A549 (cell line): ENCODE data around the gene ZNF211. TPM values are rescaled to one million over a fixed set of nuclear protein-coding genes. Genes with fewer than 3 reads are reported as not detected.

Experiments used
- ATAC-seq, 2 experiments: fragments of 200-7000 bp in 1 of 2; fragments of >200 bp in 1 of 2; cut with Nextera tagmentation in 1 of 2; cut with Tn5 transposase in 1 of 2; 3 replicates each; pipeline versions ENCODE4 v1.8.0 to v1.9.1; 2018 to 2020; ENCODE audit warnings: mild to moderate bottlenecking in 1 of 2, moderate library complexity in 1 of 2
- CTCF ChIA-PET: fragments of 300-600 bp; sonication (Branson Sonifier 250); formaldehyde crosslinking; extraction: SDS; loops from one replicate; lab custom pipeline; 2021; ENCODE audit warnings: antibody characterized with exemption, inconsistent platforms; lab: Yijun Ruan, JAX
- POLR2A ChIA-PET: fragments of 350-600 bp; formaldehyde crosslinking; extraction: SDS; loops from one replicate; lab custom pipeline; 2021; ENCODE audit warnings: antibody characterized with exemption, inconsistent platforms; lab: Yijun Ruan, JAX
- DNase-seq, 2 experiments: peaks; one replicate each; pipeline versions ENCODE4 v3.0.0 to v3.0.0-alpha.2; 2011 to 2016; ENCODE audit warnings: low read depth in 1 of 2, low spot score in 1 of 2
- FAIRE-seq: peaks from 2 replicates; lab custom pipeline; 2011; peaks lifted over from hg19 to GRCh38; lab: Jason Lieb, UNC
- H3K27ac ChIP-seq, 2 experiments: fragments of >200 bp; sonication (Bioruptor Twin); formaldehyde crosslinking; 3 replicates each; pipeline ENCODE4 v1.5.1; 2016 to 2017
- H3K4me1 ChIP-seq: fragments of >200 bp; sonication (Bioruptor Twin); formaldehyde crosslinking; 3 replicates; pipeline ENCODE4 v1.6.1; 2016
- H3K4me2 ChIP-seq: fragments of >200 bp; sonication (Bioruptor Twin); formaldehyde crosslinking; 3 replicates; pipeline ENCODE4 v1.6.1; 2016
- H3K4me3 ChIP-seq: fragments of >200 bp; sonication (Bioruptor Twin); formaldehyde crosslinking; 3 replicates; pipeline ENCODE4 v1.5.1; 2016
- H3K9me3 ChIP-seq: fragments of >200 bp; sonication (Bioruptor Twin); formaldehyde crosslinking; 3 replicates; pipeline ENCODE4 v1.6.1; 2016
- ATOH8 ChIP-seq: fragments of 250-450 bp; sonication (Bioruptor Pico); IDR thresholded peaks from 2 replicates; pipeline ENCODE4 v1.5.0; 2020; ENCODE audit warnings: low read depth, mild to moderate bottlenecking, moderate library complexity
- CHD2 ChIP-seq: fragments of 150-350 bp; IDR thresholded peaks from 2 replicates; pipeline ENCODE4 v1.6.1; 2014; ENCODE audit warnings: low read length; ENCODE audit not compliant: partially characterized antibody
- EHF ChIP-seq: fragments of 250-450 bp; sonication (Bioruptor Pico); IDR thresholded peaks from 2 replicates; pipeline ENCODE4 v1.5.0; 2020; ENCODE audit warnings: mild to moderate bottlenecking
- ESRRA ChIP-seq: fragments of 150-350 bp; IDR thresholded peaks from 2 replicates; pipeline ENCODE4 v1.6.1; 2014; ENCODE audit warnings: mild to moderate bottlenecking, low read length, borderline replicate concordance
- HDAC2 ChIP-seq: fragments of 200-600 bp; sonication (generic); IDR thresholded peaks from 2 replicates; pipeline ENCODE4 v1.6.1; 2016
- HES2 ChIP-seq: fragments of >200 bp; sonication (Bioruptor Twin); formaldehyde crosslinking; IDR thresholded peaks from 2 replicates; pipeline ENCODE4 v1.6.1; 2016
- HOXB13 ChIP-seq: fragments of 250-450 bp; sonication (Bioruptor Pico); IDR thresholded peaks from 2 replicates; pipeline ENCODE4 v1.5.0; 2020; ENCODE audit warnings: low read depth, mild to moderate bottlenecking, moderate library complexity
- HOXB5 ChIP-seq: fragments of 250-450 bp; sonication (Bioruptor Pico); IDR thresholded peaks from 2 replicates; pipeline ENCODE4 v1.5.0; 2020; ENCODE audit warnings: mild to moderate bottlenecking, moderate library complexity
- KDM5A ChIP-seq: fragments of 200-600 bp; sonication (generic); IDR thresholded peaks from 2 replicates; pipeline ENCODE4 v1.6.1; 2016; ENCODE audit warnings: antibody characterized with exemption, mild to moderate bottlenecking
- MAFK ChIP-seq: fragments of 450-650 bp; IDR thresholded peaks from 2 replicates; pipeline ENCODE4 v1.6.1; 2014; ENCODE audit not compliant: partially characterized antibody
- NPAS2 ChIP-seq: fragments of 250-450 bp; sonication (Bioruptor Pico); IDR thresholded peaks from 2 replicates; pipeline ENCODE4 v1.8.0; 2022; ENCODE audit warnings: mild to moderate bottlenecking, moderate library complexity, borderline replicate concordance
- RAD21 ChIP-seq, 2 experiments: fragments of >200 bp in 1 of 2; sonication (Bioruptor Twin) in 1 of 2; formaldehyde crosslinking in 1 of 2; IDR thresholded peaks in 1 of 2; conservative IDR thresholded peaks in 1 of 2; 2 replicates in 1 of 2; 3 replicates in 1 of 2; pipeline ENCODE4 v1.6.1; 2012 to 2018; ENCODE audit warnings: inconsistent platforms in 1 of 2
- RCOR1 ChIP-seq: fragments of 150-350 bp; IDR thresholded peaks from 2 replicates; pipeline ENCODE4 v1.6.1; 2014; ENCODE audit warnings: antibody characterized with exemption, low read length, low read depth
- RNF2 ChIP-seq: fragments of 200-600 bp; sonication (generic); IDR thresholded peaks from 2 replicates; pipeline ENCODE4 v1.6.1; 2016; ENCODE audit warnings: low read depth, mild to moderate bottlenecking, antibody characterized with exemption, moderate library complexity, borderline replicate concordance
- SMC3 ChIP-seq: fragments of >200 bp; sonication (Bioruptor Twin); formaldehyde crosslinking; IDR thresholded peaks from 3 replicates; pipeline ENCODE4 v1.6.1; 2018; ENCODE audit warnings: inconsistent platforms
- SREBF2 ChIP-seq: fragments of 450-650 bp; IDR thresholded peaks from 2 replicates; pipeline ENCODE4 v1.6.1; 2014; ENCODE audit warnings: mild to moderate bottlenecking, moderate library complexity
- ZC3H11A ChIP-seq: fragments of 450-650 bp; IDR thresholded peaks from 2 replicates; pipeline ENCODE4 v1.6.1; 2014; ENCODE audit warnings: antibody characterized with exemption, mild to moderate bottlenecking
- ZFP36 ChIP-seq: fragments of 450-650 bp; IDR thresholded peaks from 2 replicates; pipeline ENCODE4 v1.6.1; 2014; ENCODE audit warnings: borderline replicate concordance; ENCODE audit not compliant: partially characterized antibody
- WGBS: methylation state at CpG from one replicate; pipeline ENCODE4 v1.1.6; 2017; ENCODE audit errors: missing lambda C conversion rate; 5-methylcytosine and 5-hydroxymethylcytosine counted together
- polyA plus RNA-seq, 4 experiments: library from polyadenylated mRNA; depleted of rRNA in 3 of 4; stranded (reverse); fragments of >200 nt; fragmentation: RNase III in 1 of 4; extraction: RNeasy Plus Mini Kit Qiagen cat#74134 plus additional on column Dnase treatment in 1 of 4; gene quantifications; 2 replicates in 3 of 4; 3 replicates in 1 of 4; pipeline ENCODE4 v1.2.3, GENCODE V29; 2011 to 2017
- TF ChIP-seq, protein P1 (sequence below): IDR thresholded peaks from 2 replicates; pipeline ENCODE4 v1.6.1; 2012
- TF ChIP-seq, protein P2 (sequence below): fragments of 450-650 bp; IDR thresholded peaks from 2 replicates; pipeline ENCODE4 v1.6.1; 2014; ENCODE audit warnings: antibody characterized with exemption
- TF ChIP-seq, protein P3 (sequence below): fragments of 200-600 bp; sonication (generic); IDR thresholded peaks from 2 replicates; pipeline ENCODE4 v1.6.1; 2016; ENCODE audit warnings: antibody characterized with exemption, mild to moderate bottlenecking, moderate library complexity
- TF ChIP-seq, protein P4 (sequence below): fragments of 250-450 bp; sonication (Bioruptor Pico); IDR thresholded peaks from 2 replicates; pipeline ENCODE4 v1.5.0; 2021; ENCODE audit warnings: mild to moderate bottlenecking, moderate library complexity, borderline replicate concordance
- TF ChIP-seq, protein P5 (sequence below): IDR thresholded peaks from 2 replicates; pipeline ENCODE4 v1.6.1; 2012
- TF ChIP-seq, protein P6 (sequence below): fragments of >200 bp; sonication (Bioruptor Twin); formaldehyde crosslinking; IDR thresholded peaks from 3 replicates; pipeline ENCODE4 v1.6.1; 2016

ZNF211 gene
- polyA plus RNA-seq, 2 of the 4 experiments (the other 2 are of a cell fraction), result 7.5 to 11.6 TPM

DNA sequence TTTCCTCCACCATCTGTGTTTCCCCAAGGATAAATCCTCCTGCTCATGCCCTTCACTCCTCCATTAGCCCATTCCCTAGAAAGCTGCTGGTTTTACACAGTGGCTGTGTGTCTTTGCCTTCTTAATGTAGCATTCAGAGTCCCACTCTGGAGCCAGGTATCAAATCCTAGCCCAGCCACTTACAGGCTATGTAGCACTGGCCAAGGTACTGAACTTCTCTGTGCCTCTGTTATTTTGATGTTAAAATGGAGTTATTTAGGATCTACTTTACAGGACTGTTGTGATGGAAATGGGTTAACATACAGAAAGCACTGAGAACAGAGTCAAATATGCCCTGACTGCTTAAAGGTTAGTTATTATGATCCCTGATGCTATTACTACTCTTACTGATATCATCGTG is 34.3 kb downstream of the ZNF211 start:
- 24% methylated on average over 1 of the region's 1 CpG for WGBS
- H3K4me3 ChIP-seq, result no peak overlapping the region
- no peaks in the 10 kb centered on the region for H3K4me1 ChIP-seq
- H3K27ac ChIP-seq, result no peak overlapping the region
- DNase-seq (no peak), FAIRE-seq (no peak), ATAC-seq (no peak)
- no peak for TF ChIP-seq MAFK
- no peak for TF ChIP-seq RNF2
- TF ChIP-seq, protein P1, sequence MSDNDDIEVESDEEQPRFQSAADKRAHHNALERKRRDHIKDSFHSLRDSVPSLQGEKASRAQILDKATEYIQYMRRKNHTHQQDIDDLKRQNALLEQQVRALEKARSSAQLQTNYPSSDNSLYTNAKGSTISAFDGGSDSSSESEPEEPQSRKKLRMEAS, result no peak
- TF ChIP-seq, protein P2, sequence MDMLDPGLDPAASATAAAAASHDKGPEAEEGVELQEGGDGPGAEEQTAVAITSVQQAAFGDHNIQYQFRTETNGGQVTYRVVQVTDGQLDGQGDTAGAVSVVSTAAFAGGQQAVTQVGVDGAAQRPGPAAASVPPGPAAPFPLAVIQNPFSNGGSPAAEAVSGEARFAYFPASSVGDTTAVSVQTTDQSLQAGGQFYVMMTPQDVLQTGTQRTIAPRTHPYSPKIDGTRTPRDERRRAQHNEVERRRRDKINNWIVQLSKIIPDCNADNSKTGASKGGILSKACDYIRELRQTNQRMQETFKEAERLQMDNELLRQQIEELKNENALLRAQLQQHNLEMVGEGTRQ, result no peak
- TF ChIP-seq HOXB5 (CRISPR knock-in tag), result no peak
- TF ChIP-seq, protein P3, sequence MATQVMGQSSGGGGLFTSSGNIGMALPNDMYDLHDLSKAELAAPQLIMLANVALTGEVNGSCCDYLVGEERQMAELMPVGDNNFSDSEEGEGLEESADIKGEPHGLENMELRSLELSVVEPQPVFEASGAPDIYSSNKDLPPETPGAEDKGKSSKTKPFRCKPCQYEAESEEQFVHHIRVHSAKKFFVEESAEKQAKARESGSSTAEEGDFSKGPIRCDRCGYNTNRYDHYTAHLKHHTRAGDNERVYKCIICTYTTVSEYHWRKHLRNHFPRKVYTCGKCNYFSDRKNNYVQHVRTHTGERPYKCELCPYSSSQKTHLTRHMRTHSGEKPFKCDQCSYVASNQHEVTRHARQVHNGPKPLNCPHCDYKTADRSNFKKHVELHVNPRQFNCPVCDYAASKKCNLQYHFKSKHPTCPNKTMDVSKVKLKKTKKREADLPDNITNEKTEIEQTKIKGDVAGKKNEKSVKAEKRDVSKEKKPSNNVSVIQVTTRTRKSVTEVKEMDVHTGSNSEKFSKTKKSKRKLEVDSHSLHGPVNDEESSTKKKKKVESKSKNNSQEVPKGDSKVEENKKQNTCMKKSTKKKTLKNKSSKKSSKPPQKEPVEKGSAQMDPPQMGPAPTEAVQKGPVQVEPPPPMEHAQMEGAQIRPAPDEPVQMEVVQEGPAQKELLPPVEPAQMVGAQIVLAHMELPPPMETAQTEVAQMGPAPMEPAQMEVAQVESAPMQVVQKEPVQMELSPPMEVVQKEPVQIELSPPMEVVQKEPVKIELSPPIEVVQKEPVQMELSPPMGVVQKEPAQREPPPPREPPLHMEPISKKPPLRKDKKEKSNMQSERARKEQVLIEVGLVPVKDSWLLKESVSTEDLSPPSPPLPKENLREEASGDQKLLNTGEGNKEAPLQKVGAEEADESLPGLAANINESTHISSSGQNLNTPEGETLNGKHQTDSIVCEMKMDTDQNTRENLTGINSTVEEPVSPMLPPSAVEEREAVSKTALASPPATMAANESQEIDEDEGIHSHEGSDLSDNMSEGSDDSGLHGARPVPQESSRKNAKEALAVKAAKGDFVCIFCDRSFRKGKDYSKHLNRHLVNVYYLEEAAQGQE, result no peak; the same call in 1 of the 2 replicates
- no peak for TF ChIP-seq NPAS2 (CRISPR knock-in tag)
- TF ChIP-seq HES2, result no peak
- TF ChIP-seq SREBF2, result no peak
- TF ChIP-seq ZC3H11A, result no peak
- TF ChIP-seq ESRRA, result no peak
- ChIA-PET POLR2A (no interaction called here), CTCF (no interaction called here)
- no peak overlapping the region for H3K4me2 ChIP-seq
- H3K9me3 ChIP-seq, result peaks cover 72% of the 10 kb centered on the region

DNA sequence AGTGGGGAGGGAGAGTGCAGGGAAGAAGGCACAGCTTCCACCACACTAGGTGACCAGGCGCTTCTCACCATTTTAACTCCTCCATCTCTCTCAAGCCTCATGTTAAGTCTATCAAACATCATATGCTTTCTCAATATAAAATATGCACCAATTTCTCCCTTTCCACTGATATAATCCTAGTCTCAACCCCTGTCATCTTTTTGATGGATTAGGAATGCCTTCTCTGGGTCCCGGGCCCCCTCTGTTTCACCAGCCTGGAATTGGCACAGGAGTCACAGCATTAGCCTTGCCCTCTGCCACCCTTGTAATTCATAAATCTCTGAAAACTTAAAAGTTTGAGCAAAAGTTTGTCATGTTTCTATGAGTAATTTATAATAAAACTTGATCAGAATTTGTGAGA is 35.7 kb downstream of the ZNF211 start, which contains the start of gene ZSCAN4:
TSS of gene ZSCAN4 (plus strand) at position 301 of the 400 bp plus-strand sequence. CDS start 7,211 bp downstream, outside the sequence.
- POLR2A ChIA-PET, result no interaction called here
- WGBS, result 46% methylated on average over 2 of the region's 2 CpGs
- DNase-seq (no peak), ATAC-seq (no peak), FAIRE-seq (no peak)
- no peak within 1 kb of the TSS for H3K4me3 ChIP-seq
- no peak within 1 kb of the TSS for H3K4me2 ChIP-seq
- H3K27ac ChIP-seq, result no peak within 1 kb of the TSS
- peaks cover 68% of the 10 kb centered on the region for H3K9me3 ChIP-seq
- H3K4me1 ChIP-seq, result no peaks in the 10 kb centered on the region
- TF ChIP-seq ATOH8 (CRISPR knock-in tag) (no peak), HOXB13 (CRISPR knock-in tag) (no peak), HDAC2 (no peak), HES2 (no peak), SMC3 (no peak), RCOR1 (no peak), EHF (CRISPR knock-in tag) (no peak), CHD2 (no peak), RAD21 (conservative IDR thresholded peaks at IDR 0.05 in 1 of 2, IDR thresholded peaks at IDR 0.05 in 1 of 2) (no peak), ZFP36 (no peak), KDM5A (no peak)
- TF ChIP-seq, protein P2, result no peak
- TF ChIP-seq, protein P4, sequence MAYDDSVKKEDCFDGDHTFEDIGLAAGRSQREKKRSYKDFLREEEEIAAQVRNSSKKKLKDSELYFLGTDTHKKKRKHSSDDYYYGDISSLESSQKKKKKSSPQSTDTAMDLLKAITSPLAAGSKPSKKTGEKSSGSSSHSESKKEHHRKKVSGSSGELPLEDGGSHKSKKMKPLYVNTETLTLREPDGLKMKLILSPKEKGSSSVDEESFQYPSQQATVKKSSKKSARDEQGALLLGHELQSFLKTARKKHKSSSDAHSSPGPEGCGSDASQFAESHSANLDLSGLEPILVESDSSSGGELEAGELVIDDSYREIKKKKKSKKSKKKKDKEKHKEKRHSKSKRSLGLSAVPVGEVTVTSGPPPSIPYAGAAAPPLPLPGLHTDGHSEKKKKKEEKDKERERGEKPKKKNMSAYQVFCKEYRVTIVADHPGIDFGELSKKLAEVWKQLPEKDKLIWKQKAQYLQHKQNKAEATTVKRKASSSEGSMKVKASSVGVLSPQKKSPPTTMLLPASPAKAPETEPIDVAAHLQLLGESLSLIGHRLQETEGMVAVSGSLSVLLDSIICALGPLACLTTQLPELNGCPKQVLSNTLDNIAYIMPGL (CRISPR knock-in tag), result no peak
- TF ChIP-seq, protein P5, sequence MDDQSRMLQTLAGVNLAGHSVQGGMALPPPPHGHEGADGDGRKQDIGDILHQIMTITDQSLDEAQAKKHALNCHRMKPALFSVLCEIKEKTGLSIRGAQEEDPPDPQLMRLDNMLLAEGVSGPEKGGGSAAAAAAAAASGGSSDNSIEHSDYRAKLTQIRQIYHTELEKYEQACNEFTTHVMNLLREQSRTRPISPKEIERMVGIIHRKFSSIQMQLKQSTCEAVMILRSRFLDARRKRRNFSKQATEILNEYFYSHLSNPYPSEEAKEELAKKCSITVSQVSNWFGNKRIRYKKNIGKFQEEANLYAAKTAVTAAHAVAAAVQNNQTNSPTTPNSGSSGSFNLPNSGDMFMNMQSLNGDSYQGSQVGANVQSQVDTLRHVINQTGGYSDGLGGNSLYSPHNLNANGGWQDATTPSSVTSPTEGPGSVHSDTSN, result no peak
- TF ChIP-seq, protein P1, result no peak
- TF ChIP-seq, protein P6, sequence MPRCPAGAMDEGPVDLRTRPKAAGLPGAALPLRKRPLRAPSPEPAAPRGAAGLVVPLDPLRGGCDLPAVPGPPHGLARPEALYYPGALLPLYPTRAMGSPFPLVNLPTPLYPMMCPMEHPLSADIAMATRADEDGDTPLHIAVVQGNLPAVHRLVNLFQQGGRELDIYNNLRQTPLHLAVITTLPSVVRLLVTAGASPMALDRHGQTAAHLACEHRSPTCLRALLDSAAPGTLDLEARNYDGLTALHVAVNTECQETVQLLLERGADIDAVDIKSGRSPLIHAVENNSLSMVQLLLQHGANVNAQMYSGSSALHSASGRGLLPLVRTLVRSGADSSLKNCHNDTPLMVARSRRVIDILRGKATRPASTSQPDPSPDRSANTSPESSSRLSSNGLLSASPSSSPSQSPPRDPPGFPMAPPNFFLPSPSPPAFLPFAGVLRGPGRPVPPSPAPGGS, result no peak
- CTCF ChIA-PET, result interaction anchor here (1.1 kb wide), 1 partner anchor 13 kb away, joined by 4 read pairs; no protein-coding TSS in a partner anchor
